Measurements from ENCODE around the gene EIF4E2. TPM values are rescaled to one million over a fixed set of nuclear protein-coding genes. Genes with fewer than 3 reads are reported as not detected.

The EIF4E2 gene
- total and polyA plus RNA-seq, 2 of the 13 experiments (the other 11 are each of a cell fraction or from before 2014, with no cell fraction given): 25.0 to 101 TPM

DNA sequence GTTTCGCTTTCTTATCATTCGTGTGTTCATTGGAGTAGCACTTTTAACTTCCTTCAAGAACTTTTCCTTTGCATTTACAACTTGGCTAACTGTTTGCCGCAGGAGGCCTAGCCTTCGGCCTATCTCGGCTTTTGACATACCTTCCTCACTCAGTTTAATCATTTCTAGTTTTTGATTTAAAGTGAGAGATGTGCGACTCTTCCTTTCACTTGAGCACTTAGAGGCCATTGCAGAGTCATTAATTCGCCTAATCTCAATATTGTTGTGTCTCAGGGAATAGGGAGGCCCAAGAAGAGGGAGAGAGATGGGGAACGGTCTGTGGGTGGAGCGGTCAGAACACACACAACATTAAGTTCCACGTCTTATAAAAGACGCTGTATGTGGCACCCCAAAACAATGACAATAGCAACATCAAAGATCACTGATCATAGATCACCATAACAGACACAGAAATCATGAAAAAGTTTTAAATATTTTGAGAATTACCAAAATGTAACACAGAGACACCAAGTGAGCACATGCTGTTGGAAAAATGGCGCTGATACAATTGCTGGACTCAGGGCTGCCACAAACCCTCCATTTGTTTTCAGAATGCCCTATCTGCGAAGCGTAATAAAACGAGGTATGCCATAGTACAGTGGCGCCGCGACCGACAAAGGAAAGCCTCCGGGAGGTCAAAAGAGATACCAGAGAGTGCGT is 685 bp upstream of the EIF4E2 start (continued):
- 0 out of 2 replicates have a peak, but pooled peaks have one; percentile 1 for TF ChIP-seq FOXM1 (CRISPR knock-in tag; IDR thresholded peaks at IDR 0.05)
- TF ChIP-seq ZBTB38 (CRISPR knock-in tag; IDR thresholded peaks at IDR 0.05): peak; percentile 70
- TF ChIP-seq, protein P1, sequence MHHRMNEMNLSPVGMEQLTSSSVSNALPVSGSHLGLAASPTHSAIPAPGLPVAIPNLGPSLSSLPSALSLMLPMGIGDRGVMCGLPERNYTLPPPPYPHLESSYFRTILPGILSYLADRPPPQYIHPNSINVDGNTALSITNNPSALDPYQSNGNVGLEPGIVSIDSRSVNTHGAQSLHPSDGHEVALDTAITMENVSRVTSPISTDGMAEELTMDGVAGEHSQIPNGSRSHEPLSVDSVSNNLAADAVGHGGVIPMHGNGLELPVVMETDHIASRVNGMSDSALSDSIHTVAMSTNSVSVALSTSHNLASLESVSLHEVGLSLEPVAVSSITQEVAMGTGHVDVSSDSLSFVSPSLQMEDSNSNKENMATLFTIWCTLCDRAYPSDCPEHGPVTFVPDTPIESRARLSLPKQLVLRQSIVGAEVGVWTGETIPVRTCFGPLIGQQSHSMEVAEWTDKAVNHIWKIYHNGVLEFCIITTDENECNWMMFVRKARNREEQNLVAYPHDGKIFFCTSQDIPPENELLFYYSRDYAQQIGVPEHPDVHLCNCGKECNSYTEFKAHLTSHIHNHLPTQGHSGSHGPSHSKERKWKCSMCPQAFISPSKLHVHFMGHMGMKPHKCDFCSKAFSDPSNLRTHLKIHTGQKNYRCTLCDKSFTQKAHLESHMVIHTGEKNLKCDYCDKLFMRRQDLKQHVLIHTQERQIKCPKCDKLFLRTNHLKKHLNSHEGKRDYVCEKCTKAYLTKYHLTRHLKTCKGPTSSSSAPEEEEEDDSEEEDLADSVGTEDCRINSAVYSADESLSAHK (CRISPR knock-in tag; IDR thresholded peaks at IDR 0.05; ENCODE audit: borderline replicate concordance): 0 out of 2 replicates have a peak, but pooled peaks have one; percentile 55
- TF ChIP-seq ZNF644 (CRISPR knock-in tag; IDR thresholded peaks at IDR 0.05; ENCODE audit: low read depth): no peak; the same call in 1 of the 2 replicates
- TF ChIP-seq ZNF773 (CRISPR knock-in tag; IDR thresholded peaks at IDR 0.05; ENCODE audit: borderline replicate concordance): no peak
- TF ChIP-seq ZC3H13 (CRISPR knock-in tag; IDR thresholded peaks at IDR 0.05): 0 out of 2 replicates have a peak, but pooled peaks have one; percentile 13
- 0 out of 2 replicates have a peak, but pooled peaks have one; percentile 3 for TF ChIP-seq SIX1 (CRISPR knock-in tag; IDR thresholded peaks at IDR 0.05; ENCODE audit: borderline replicate concordance)
- peak; percentile 38; the same call in 1 of the 2 replicates for TF ChIP-seq MYNN (CRISPR knock-in tag; IDR thresholded peaks at IDR 0.05; ENCODE audit: low read depth)
- no peak for TF ChIP-seq ZNF792 (CRISPR knock-in tag; IDR thresholded peaks at IDR 0.05)

DNA sequence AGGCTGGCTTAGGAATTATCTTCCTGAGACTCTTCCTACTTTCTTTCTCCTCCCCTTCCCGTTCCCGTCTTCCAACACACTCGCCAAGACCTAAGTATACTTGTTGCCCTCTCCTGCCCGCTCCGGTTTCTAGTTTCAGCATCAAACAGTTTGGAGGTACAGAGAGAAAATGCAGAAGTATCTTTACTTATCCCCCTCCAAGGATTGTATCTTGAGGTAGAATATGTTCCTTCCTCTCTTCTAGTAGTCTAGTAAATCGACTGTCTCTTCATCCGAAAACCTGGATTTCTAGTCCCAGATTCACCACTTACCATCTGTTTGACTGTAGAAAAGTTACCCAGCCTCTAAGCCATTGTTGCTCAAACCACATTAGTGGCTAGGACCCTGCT is 755 bp downstream of the EIF4E2 start:
- no peaks in the 10 kb centered on the region for H4K20me1 ChIP-seq (ENCODE audit: insufficient read depth, low read length)
- peak overlapping the region; percentile 73 to 85 (median 85) for H3K4me3 ChIP-seq (replicated peaks in 1 of 3; ENCODE audit: insufficient read depth in 1 of 3, low read depth in 2 of 3, low read length in 3 of 3)
- no peaks in the 10 kb centered on the region; a peak in 1 of 5 replicates for H3K27me3 ChIP-seq (ENCODE audit: control insufficient read depth in 1 of 2, insufficient read depth in 2 of 2, low read length in 2 of 2)
- intact Hi-C loops (cut with micrococcal nuclease; ENCODE audit: unreplicated experiment) (loop anchor here (5.0 kb wide), 1 partner anchor 764 kb away; the partner anchor contains the start of gene COPS7B), in situ Hi-C loops (cut with HindIII; ENCODE audit: extremely low pct_ligation_motif_present, low pct_unique_long_range_greater_than_20kb) (no loop called here)
- no peak overlapping the region for H2AFZ ChIP-seq (ENCODE audit: low read length)
- peak overlapping the region; percentile 85 for H3K4me2 ChIP-seq (ENCODE audit: low read depth, low read length)
- peaks cover 7 to 22% of the 10 kb centered on the region in 2 experiments; a peak in 4 of 5 replicates for H3K36me3 ChIP-seq (replicated peaks in 1 of 2; ENCODE audit: control insufficient read depth in 1 of 2, insufficient read depth in 2 of 2, low read length in 2 of 2)
- WGBS (ENCODE audit: low lambda C conversion rate): 13% methylated on average over 7 of the region's 7 CpGs
- peaks cover 66% of the 10 kb centered on the region for H3K79me2 ChIP-seq (ENCODE audit: insufficient read depth, low read length)
- H3K9ac ChIP-seq (ENCODE audit: insufficient read depth, low read depth, low read length): peak overlapping the region; percentile 94
- ATAC-seq: no peak
- no TSS peak for BruUV-seq (replicated peaks)
- ChIA-PET POLR2A (interaction anchor here (0.6 to 1.5 kb wide), 11 partner anchors 9 to 770 kb away, joined by 3 to 11 read pairs (median 4); partner anchors contain the start of genes CHRND, GIGYF2 and PDE6D), CTCF (ENCODE audit: low intra/inter-chr PET ratio, low total read pairs) (no interaction called here)
- peaks cover 62% of the 10 kb centered on the region for H3K4me1 ChIP-seq (ENCODE audit: insufficient read depth, low read length)
- H3K9me3 ChIP-seq (ENCODE audit: low read length): peaks cover 9% of the 10 kb centered on the region; the same call in 1 of the 2 replicates
- DNase-seq (ENCODE audit: low spot score): no peak
- FAIRE-seq: no peak
- H3K27ac ChIP-seq (ENCODE audit: extremely low read length, insufficient read depth, low read length): peak overlapping the region; percentile 95
- TF ChIP-seq CENPX (CRISPR knock-in tag; IDR thresholded peaks at IDR 0.05) (no peak), SSRP1 (CRISPR knock-in tag; IDR thresholded peaks at IDR 0.05) (peak; percentile 2; the same call in 1 of the 2 replicates), MYC (CRISPR knock-in tag; IDR thresholded peaks at IDR 0.05; ENCODE audit: borderline replicate concordance) (no peak), NPAS2 (CRISPR knock-in tag; IDR thresholded peaks at IDR 0.05; ENCODE audit: borderline replicate concordance) (0 out of 2 replicates have a peak, but pooled peaks have one; percentile 72), CHD4 (IDR thresholded peaks at IDR 0.05; ENCODE audit: borderline replicate concordance, low read length) (peak; percentile 51; the same call in 1 of the 2 replicates)
- TF ChIP-seq, protein P2, sequence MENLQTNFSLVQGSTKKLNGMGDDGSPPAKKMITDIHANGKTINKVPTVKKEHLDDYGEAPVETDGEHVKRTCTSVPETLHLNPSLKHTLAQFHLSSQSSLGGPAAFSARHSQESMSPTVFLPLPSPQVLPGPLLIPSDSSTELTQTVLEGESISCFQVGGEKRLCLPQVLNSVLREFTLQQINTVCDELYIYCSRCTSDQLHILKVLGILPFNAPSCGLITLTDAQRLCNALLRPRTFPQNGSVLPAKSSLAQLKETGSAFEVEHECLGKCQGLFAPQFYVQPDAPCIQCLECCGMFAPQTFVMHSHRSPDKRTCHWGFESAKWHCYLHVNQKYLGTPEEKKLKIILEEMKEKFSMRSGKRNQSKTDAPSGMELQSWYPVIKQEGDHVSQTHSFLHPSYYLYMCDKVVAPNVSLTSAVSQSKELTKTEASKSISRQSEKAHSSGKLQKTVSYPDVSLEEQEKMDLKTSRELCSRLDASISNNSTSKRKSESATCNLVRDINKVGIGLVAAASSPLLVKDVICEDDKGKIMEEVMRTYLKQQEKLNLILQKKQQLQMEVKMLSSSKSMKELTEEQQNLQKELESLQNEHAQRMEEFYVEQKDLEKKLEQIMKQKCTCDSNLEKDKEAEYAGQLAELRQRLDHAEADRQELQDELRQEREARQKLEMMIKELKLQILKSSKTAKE (CRISPR knock-in tag; IDR thresholded peaks at IDR 0.05; ENCODE audit: borderline replicate concordance): no peak
- TF ChIP-seq, protein P3, sequence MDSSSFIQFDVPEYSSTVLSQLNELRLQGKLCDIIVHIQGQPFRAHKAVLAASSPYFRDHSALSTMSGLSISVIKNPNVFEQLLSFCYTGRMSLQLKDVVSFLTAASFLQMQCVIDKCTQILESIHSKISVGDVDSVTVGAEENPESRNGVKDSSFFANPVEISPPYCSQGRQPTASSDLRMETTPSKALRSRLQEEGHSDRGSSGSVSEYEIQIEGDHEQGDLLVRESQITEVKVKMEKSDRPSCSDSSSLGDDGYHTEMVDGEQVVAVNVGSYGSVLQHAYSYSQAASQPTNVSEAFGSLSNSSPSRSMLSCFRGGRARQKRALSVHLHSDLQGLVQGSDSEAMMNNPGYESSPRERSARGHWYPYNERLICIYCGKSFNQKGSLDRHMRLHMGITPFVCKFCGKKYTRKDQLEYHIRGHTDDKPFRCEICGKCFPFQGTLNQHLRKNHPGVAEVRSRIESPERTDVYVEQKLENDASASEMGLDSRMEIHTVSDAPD (CRISPR knock-in tag; IDR thresholded peaks at IDR 0.05): no peak

Measured in HepG2 (cell line).